Activated effector memory CD4-positive, alpha-beta T cell treated with Interleukin-2 at 50 U/mL for 16 hours (primary cell): ENCODE results near the gene ZNF552.
A peak's percentile ranks its signal among the peaks of the same experiment; 100 is the strongest.

Source experiments
- DNase-seq: peaks from one replicate; pipeline ENCODE4 v3.0.0-alpha.2; 2020

Gene ZNF552

GRCh38 chr19:57771417-57771816 is 43.3 kb downstream of the ZNF552 start:
- DNase-seq, result no peak

- peak; percentile 80 for DNase-seq
These were observed 45.2 kb downstream of the ZNF552 start, which contains the start of gene ZNF586 for GRCh38 chr19:57769345-57770131. TSS of gene ZNF586 (plus strand) at chr19:57769676. CDS start at chr19:57769843, 167 bp downstream.

GRCh38 chr19:57759096-57759495 is 55.6 kb downstream of the ZNF552 start:
- DNase-seq, result no peak

- no peak for DNase-seq
These were observed 56.8 kb downstream of the ZNF552 start for GRCh38 chr19:57757941-57758340.
